HEK293 (cell line): ENCODE measurements around the gene HAAO.

Source experiments
- GLIS1 ChIP-seq: fragments of 450-650 bp; formaldehyde crosslinking; IDR thresholded peaks from 2 replicates; pipeline ENCODE4 v1.5.1; 2016; ENCODE audit warnings: missing biosample characterization, missing genetic modification characterization
- KLF16 ChIP-seq: fragments of 450-650 bp; formaldehyde crosslinking; IDR thresholded peaks from 2 replicates; pipeline ENCODE4 v1.5.1; 2017; ENCODE audit warnings: missing biosample characterization, missing genetic modification characterization
- KLF9 ChIP-seq: fragments of 450-650 bp; formaldehyde crosslinking; IDR thresholded peaks from 2 replicates; pipeline ENCODE4 v1.5.1; 2016; ENCODE audit warnings: missing biosample characterization, missing genetic modification characterization, low read depth
- YY1 ChIP-seq: fragments of 450-650 bp; formaldehyde crosslinking; IDR thresholded peaks from 2 replicates; pipeline ENCODE4 v1.5.1; 2018; ENCODE audit warnings: missing biosample characterization, missing genetic modification characterization
- ZNF292 ChIP-seq: fragments of 450-650 bp; formaldehyde crosslinking; IDR thresholded peaks from 2 replicates; pipeline ENCODE4 v1.5.1; 2016; ENCODE audit warnings: low read depth, missing biosample characterization, missing genetic modification characterization, borderline replicate concordance
- ZNF76 ChIP-seq: fragments of 450-650 bp; formaldehyde crosslinking; IDR thresholded peaks from 2 replicates; pipeline ENCODE4; 2016; ENCODE audit warnings: low read depth, missing biosample characterization, missing genetic modification characterization, borderline replicate concordance
- ZNF777 ChIP-seq: fragments of 450-650 bp; formaldehyde crosslinking; IDR thresholded peaks from 2 replicates; pipeline ENCODE4 v1.5.1; 2017; ENCODE audit warnings: missing biosample characterization, missing genetic modification characterization, borderline replicate concordance
- ZNF837 ChIP-seq: fragments of 450-650 bp; formaldehyde crosslinking; IDR thresholded peaks from 2 replicates; pipeline ENCODE4 v1.5.1; 2016; ENCODE audit warnings: missing biosample characterization, missing genetic modification characterization
- TF ChIP-seq, protein P1 (sequence below): fragments of 450-650 bp; formaldehyde crosslinking; IDR thresholded peaks from 2 replicates; pipeline ENCODE4 v1.5.1; 2016; ENCODE audit warnings: missing biosample characterization, missing genetic modification characterization
- TF ChIP-seq, protein P2 (sequence below): fragments of 450-650 bp; formaldehyde crosslinking; IDR thresholded peaks from 2 replicates; pipeline ENCODE4 v1.5.1; 2016; ENCODE audit warnings: missing biosample characterization, missing genetic modification characterization
- TF ChIP-seq, protein P3 (sequence below): fragments of 450-650 bp; formaldehyde crosslinking; IDR thresholded peaks from 2 replicates; pipeline ENCODE4 v1.5.1; 2016; ENCODE audit warnings: missing biosample characterization, missing genetic modification characterization, low read depth
- TF ChIP-seq, protein P4 (sequence below): sonication (generic); formaldehyde crosslinking; IDR thresholded peaks from 2 replicates; pipeline ENCODE4 v1.8.1; 2022; ENCODE audit warnings: mild to moderate bottlenecking, moderate library complexity, missing genetic modification reagents
- TF ChIP-seq, protein P5 (sequence below): fragments of 450-650 bp; formaldehyde crosslinking; IDR thresholded peaks from 2 replicates; pipeline ENCODE4 v1.5.1; 2017; ENCODE audit warnings: missing biosample characterization, missing genetic modification characterization

DNA sequence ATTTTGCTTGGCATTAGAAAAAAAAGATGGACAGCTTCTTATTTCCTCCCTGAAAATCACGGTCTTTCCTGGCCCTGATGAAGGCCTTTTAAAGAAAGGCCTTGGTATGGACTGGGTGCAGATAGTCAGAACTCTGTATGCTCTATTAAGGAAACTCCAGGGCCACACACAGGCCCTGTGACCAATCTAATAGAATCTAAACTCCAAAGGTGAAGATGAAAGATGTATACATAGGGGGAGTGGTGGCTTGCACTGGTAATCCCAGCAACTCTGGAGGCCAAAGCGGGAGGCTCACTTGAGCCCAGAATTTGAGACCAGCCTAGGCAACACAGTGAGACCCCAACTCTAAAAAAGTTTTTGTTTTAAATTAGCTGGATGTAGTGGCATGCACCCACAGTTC, 65.7 kb downstream of the HAAO start:
- TF ChIP-seq, protein P1, sequence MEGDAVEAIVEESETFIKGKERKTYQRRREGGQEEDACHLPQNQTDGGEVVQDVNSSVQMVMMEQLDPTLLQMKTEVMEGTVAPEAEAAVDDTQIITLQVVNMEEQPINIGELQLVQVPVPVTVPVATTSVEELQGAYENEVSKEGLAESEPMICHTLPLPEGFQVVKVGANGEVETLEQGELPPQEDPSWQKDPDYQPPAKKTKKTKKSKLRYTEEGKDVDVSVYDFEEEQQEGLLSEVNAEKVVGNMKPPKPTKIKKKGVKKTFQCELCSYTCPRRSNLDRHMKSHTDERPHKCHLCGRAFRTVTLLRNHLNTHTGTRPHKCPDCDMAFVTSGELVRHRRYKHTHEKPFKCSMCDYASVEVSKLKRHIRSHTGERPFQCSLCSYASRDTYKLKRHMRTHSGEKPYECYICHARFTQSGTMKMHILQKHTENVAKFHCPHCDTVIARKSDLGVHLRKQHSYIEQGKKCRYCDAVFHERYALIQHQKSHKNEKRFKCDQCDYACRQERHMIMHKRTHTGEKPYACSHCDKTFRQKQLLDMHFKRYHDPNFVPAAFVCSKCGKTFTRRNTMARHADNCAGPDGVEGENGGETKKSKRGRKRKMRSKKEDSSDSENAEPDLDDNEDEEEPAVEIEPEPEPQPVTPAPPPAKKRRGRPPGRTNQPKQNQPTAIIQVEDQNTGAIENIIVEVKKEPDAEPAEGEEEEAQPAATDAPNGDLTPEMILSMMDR (tag by site-specific recombination) = no peak
- TF ChIP-seq KLF9 (no peak), ZNF837 (tag by site-specific recombination) (no peak), YY1 (tag by site-specific recombination) (no peak), ZNF777 (no peak), KLF16 (tag by site-specific recombination) (no peak), ZNF76 (no peak), GLIS1 (no peak), ZNF292 (no peak)
- TF ChIP-seq, protein P2, sequence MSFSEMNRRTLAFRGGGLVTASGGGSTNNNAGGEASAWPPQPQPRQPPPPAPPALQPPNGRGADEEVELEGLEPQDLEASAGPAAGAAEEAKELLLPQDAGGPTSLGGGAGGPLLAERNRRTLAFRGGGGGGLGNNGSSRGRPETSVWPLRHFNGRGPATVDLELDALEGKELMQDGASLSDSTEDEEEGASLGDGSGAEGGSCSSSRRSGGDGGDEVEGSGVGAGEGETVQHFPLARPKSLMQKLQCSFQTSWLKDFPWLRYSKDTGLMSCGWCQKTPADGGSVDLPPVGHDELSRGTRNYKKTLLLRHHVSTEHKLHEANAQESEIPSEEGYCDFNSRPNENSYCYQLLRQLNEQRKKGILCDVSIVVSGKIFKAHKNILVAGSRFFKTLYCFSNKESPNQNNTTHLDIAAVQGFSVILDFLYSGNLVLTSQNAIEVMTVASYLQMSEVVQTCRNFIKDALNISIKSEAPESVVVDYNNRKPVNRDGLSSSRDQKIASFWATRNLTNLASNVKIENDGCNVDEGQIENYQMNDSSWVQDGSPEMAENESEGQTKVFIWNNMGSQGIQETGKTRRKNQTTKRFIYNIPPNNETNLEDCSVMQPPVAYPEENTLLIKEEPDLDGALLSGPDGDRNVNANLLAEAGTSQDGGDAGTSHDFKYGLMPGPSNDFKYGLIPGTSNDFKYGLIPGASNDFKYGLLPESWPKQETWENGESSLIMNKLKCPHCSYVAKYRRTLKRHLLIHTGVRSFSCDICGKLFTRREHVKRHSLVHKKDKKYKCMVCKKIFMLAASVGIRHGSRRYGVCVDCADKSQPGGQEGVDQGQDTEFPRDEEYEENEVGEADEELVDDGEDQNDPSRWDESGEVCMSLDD (tag by site-specific recombination) = no peak
- TF ChIP-seq, protein P3, sequence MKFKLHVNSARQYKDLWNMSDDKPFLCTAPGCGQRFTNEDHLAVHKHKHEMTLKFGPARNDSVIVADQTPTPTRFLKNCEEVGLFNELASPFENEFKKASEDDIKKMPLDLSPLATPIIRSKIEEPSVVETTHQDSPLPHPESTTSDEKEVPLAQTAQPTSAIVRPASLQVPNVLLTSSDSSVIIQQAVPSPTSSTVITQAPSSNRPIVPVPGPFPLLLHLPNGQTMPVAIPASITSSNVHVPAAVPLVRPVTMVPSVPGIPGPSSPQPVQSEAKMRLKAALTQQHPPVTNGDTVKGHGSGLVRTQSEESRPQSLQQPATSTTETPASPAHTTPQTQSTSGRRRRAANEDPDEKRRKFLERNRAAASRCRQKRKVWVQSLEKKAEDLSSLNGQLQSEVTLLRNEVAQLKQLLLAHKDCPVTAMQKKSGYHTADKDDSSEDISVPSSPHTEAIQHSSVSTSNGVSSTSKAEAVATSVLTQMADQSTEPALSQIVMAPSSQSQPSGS = no peak
- TF ChIP-seq, protein P4, sequence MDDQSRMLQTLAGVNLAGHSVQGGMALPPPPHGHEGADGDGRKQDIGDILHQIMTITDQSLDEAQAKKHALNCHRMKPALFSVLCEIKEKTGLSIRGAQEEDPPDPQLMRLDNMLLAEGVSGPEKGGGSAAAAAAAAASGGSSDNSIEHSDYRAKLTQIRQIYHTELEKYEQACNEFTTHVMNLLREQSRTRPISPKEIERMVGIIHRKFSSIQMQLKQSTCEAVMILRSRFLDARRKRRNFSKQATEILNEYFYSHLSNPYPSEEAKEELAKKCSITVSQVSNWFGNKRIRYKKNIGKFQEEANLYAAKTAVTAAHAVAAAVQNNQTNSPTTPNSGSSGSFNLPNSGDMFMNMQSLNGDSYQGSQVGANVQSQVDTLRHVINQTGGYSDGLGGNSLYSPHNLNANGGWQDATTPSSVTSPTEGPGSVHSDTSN (CRISPR knock-in tag) = no peak
- TF ChIP-seq, protein P5, sequence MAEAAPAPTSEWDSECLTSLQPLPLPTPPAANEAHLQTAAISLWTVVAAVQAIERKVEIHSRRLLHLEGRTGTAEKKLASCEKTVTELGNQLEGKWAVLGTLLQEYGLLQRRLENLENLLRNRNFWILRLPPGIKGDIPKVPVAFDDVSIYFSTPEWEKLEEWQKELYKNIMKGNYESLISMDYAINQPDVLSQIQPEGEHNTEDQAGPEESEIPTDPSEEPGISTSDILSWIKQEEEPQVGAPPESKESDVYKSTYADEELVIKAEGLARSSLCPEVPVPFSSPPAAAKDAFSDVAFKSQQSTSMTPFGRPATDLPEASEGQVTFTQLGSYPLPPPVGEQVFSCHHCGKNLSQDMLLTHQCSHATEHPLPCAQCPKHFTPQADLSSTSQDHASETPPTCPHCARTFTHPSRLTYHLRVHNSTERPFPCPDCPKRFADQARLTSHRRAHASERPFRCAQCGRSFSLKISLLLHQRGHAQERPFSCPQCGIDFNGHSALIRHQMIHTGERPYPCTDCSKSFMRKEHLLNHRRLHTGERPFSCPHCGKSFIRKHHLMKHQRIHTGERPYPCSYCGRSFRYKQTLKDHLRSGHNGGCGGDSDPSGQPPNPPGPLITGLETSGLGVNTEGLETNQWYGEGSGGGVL (tag by site-specific recombination) = no peak
